Activated CD4-positive, alpha-beta T cell treated with anti-CD3 and anti-CD28 coated beads, Interleukin-2, amount 50 U/mL, for 1 hour (primary cell): Measurements from ENCODE around the gene MAP1LC3A.

Experiments used
- DNase-seq: peaks from one replicate; pipeline ENCODE4 v3.0.0-alpha.2; 2020

The MAP1LC3A gene

DNA sequence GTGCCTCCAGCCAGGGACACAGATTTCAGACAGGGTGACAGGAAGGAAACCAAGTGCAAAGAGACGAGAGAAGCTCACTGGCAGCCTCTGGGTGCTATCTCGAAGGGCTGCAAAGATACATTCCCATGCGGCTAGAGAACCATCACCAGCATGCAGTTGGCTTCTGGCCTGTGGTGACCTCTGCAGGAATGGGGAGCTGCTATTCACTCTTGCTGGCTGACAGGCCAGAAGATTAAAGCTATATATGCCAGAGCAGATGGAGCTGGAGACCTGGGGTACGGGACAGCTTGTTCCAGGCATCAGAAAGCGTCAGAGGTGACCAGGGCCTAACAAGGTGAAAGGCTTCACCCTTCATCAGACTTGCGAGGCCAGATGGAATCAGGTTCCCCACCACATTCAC is 20.0 kb downstream of the MAP1LC3A start:
- no peak for DNase-seq

DNA sequence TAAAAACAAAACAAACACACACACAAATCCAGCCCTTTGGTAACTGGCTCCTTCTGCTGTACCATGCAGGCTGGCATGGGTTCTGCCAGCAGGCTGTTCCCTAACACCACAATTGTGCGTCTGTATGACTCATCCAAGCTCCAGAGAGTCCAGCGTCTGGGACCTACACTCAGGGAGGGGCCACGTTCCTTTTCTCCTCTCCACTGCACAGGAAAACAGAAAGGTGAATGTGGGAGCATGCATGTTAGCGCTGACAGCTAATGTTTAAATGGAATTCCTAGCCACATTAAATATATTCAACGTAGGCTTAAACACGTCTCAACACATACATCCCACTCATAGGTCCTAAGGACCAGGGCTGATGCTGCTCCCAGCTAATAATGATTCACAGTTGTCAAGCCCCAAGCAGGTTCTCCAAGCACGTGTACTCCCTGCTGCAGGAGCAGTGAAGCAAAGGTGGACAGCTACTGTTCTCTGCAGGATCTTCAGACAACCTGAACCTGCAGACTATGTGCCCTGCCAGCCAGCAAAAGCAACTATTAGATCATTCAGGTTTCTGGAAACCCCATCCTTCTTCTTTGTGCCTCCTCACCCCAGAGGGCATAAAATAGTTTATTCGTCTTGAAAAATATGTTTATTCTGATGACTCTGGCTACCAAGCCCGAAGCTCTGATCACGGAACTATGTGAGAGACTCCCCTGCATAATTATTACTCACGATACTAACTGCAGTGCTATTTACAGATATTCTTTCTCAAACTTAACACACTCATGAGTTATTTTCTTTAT is 20.9 kb downstream of the MAP1LC3A start:
- no peak for DNase-seq

DNA sequence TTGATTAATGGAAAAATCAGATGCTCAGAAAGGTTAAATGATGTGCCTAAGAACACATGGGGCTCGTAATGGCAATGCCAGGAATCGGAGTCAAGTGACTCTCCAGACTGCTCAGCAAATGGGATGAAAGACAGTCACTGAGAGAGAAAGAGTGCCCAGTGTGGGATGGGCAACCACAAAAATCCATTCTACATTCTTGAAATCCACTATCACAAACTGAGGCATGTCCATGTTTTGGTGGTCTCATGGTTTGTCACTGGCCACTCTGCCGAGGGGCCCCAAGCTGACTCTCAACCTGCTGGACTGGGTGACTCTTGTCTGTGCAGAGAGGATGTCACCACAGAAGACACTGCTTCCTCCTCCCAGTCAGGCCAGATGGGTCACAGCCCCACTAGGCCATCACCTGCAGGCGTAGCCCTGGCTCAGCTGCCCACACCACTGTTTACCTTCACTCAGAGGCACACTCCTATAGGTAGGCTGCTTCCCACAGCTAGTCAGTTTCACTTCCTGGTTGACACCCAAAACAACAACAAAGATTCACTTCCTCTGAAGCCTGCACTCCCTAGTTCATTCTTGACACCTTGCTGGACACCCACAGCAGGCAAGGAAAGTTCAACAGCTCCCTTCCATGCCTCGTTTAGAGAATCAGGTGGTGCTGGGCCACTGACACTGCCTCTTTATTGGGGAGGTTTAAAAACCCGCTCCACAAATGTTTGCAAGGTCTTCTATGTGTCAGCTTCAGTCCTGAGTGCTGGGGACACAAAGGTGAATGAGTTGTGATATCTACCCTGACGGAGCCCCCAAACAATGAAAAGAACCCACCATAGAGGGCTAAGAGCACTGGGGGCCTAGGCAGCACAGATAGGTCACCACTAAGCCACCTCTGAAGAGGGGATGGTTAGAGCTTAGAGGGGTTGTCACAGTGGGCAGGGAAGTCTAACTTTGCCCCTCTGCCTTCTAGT is 21.7 kb downstream of the MAP1LC3A start:
- no peak for DNase-seq

DNA sequence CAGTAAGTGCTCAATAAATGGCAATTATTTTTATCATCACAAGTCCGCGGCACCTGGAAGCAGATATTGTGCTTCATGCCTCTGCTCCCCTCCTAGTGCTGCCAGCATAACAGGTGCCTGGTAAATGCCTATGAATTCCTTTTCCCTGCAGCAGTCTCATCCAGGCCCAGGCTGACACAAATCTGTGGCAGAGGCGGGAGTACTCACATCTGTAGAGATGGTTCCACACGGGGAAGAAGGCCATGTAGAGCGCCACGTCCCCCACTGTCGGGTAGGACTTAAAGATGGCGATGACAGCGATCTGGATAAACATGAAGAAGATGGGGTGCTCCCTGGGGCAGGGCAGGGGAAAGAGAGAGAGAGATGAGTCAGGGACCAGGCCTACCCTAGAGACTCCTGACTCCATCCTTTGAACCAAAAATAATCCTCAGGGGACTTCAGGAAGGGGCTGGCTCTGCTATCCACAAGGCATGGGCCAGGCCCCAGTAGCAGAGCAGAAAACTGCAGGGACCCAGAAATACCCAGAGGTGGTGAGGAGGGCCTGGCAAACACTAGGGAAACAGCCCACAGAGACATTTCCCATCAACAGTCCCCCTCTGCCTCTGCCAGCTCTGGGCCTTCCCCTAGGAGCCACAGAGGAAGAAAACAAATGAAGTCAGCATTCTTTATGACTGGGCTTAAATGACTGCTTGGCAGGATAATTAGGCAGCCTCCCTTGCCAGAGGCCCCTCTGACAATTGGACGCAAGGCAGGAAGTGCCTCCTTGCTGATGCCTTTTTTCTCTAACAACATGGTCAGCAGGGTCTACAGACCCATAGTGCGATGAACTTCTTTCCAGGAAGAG is 23.0 kb downstream of the MAP1LC3A start:
- no peak for DNase-seq

DNA sequence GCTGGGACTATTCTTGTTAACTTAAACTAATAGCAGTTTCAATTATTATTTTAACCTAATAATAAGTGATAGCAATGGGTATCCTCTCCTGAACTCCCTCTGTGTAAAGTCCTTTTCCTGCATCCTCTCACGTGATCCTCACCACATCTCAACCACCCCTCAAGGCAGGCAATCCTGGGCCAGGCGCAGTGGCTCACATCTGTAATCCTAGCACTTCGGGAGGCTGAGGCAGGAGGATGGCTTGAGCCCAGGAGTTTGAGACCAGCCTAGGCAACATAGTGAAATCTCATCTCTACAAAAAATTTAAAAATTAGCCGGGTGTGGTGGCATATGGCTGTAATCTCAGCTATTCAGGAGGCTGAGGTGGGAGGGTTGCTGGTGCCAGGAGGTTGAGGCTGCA is 23.7 kb downstream of the MAP1LC3A start:
- DNase-seq, result no peak

DNA sequence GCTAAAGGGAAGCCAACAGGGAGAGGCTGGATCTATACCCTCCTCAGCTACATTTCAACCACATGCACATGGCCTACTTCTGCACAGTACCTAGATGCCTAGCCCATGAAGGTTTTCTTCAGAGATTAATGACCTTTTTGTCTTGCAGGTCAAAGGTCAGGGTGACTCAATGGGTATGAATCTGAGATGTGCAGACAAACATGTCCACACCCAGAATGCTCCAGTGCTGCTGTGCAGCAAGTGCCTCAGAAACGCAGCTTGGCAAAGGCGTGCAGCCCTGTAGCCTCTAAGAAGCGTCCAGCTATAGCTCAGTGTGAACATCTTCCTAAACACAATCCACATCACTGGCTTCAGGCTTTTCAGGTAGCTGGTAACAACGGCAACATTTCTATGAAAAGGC is 24.4 kb downstream of the MAP1LC3A start:
- DNase-seq, result no peak

DNA sequence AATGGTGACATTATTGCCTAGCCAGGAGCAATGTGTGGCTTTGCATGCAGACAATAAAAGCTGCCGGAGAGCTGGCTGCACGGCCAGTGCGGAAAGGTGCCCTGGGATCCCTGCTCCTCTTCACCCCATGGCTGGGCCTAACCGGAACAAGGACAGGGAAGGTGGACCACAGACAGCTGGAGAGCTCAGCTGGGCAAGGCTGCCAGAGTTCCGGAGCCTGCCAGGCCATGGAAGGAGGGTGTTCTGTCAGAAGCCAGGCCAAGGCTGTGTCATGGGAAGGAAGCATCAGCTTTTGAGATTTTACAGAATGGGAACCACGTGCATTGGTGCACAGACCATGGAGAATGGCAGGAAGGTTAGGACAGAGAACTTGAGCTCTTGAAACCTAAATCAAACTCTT is 25.0 kb downstream of the MAP1LC3A start:
- DNase-seq, result no peak

DNA sequence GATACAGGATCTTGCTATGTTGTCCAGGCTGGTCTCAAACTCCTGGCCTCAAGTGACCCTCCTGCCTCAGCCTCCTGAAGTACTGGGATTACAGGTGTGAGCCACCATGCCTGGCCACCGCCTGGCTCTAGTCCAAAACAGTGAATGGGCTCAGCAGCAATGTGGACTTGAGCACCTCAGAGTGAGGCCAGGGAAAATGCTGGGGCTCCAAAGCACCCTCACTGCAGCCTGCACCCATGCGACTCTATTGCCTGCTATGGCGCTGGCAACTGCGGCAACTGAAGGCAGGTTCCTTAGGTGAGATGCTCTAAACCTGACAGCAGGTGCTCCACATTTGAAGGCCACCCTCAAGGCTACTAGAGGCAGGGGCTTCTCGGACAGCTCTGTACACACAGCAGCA is 26.5 kb downstream of the MAP1LC3A start:
- DNase-seq, result no peak

DNA sequence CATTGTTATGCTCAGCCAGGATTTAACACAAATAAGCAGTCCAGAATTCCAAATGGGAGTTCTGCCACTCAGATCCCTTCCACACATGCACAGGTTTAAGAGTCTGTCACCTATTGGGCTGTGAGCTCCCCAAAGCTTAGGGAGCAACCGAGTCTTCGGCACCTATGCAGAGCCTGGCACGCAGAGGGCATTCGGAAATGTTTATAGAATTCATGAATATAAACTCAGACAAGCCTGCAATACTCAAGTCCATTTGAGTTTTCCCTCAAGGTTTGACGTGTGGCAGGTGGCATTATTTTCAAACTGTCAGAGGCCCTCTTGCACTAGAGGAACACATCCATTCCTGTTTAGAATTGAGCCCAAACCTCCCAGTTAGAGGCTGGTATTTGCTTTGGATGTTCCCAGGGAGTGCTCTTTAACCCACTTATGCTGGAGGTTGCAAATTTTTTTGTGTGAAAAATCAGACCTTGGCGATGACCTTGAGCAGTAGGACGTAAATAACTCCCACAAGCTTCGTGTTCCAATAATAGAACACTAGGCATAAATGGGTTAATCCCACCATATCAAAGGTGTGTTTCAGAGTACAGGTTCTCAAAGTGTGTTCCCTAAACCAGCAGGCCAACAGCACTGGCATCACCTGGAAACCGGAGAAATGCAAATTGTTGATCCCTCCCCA is 28.1 kb downstream of the MAP1LC3A start:
- DNase-seq, result no peak

DNA sequence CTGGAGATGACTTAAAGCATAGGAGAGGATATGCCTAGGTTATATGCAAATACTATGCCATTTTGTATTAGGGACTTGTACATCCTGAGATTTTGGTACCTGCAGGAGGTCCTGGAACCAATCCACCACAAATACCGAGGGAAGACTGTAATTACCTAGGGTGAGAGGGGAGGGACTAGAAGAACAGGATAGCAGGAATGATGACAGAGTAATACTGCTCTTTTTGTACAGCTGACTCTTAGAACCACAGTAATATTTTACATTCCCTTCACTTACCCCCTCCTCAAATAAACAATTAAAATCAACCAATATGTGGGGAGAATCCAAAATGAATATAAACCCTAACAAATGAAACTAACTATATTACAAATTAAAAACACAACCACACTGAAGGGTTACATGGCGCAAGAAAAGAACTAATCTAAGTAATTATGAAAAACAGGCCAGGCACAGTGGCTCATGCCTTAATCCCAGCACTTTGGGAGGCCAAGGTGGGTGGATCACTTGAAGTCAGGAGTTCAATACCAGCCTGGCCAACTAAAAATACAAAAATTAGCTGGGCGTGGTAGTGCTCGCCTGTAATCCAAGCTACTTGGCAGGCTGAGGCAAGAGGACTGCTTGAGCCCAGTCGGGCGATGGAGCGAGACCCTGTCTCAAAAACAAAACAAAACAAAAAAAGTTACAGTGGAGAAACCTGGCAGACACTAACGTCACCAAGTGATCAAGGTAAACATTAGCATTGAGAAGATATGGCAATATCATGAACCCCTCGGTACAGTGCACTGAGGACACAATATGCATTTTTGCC is 37.1 kb downstream of the MAP1LC3A start:
- no peak for DNase-seq

DNA sequence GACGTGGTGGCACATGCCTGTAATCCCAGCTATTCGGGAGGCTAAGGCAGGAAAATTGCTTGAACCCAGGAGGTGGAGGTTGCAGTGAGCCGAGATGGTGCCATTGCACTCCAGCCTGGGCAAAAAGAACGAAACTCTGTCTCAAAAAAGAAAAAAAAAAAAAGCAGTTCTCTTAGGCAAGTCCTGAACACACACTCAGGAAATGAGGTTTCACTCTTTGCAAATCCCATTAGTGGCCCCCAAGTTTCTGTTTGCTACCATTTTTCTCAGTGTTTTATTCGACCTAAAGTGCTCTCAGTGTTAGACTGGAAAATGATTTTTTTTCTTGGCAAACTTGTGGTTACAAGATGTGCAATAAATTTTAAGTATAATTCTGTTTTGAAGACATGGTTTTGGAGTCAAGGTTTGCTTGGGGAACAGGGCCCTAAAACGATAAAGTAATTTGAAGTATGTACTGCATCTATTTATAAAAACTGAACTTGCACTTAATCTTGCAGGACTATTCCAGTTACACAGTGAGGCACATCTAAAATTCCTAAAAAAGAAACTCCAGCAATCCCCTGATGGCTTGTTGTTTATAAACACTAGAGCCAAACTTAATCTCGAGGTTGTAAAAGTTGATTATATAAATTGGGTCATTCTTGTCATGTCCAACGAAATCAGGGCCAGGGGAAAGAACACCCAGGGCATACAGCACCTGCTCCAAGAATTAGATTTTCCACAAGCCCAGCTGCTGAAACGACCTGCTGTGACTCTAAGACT is 42.6 kb downstream of the MAP1LC3A start:
- no peak for DNase-seq

DNA sequence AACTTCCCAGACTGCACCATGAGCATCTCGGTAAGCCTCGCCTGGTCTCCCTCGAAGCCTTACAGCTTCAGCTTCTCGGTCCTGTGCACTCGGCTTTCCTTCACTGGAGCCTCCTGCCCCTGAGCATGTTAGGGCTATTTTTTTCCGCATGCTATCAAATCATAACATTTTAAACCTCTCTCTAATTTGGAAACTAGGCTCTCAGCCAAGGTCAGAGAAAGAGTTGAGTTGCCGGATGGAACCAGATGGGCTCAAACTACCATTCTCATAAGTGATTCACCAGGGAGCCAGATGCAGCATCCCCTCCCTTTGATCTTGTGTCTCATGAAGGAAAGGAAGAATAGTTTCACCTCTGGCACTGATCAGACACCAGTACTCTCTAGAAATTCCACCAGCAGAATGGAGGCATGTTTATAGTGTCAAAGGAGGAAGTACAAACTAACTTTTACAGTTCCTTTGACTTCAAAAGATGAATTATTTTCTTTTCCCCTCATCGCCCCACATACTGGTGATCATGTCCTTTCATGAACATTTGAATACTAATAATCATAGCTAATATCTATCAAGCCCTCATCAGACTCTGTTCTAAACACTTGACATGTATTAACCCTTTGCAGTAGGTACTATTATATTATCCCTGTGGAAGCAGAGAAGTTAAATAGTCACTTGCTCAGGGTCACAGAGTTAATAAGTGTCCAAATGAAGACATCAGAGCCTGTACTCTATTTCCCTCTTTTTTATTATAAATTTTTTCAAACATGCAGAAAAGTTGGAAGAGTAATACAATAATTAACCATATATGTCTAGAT is 46.7 kb downstream of the MAP1LC3A start:
- DNase-seq, result no peak

DNA sequence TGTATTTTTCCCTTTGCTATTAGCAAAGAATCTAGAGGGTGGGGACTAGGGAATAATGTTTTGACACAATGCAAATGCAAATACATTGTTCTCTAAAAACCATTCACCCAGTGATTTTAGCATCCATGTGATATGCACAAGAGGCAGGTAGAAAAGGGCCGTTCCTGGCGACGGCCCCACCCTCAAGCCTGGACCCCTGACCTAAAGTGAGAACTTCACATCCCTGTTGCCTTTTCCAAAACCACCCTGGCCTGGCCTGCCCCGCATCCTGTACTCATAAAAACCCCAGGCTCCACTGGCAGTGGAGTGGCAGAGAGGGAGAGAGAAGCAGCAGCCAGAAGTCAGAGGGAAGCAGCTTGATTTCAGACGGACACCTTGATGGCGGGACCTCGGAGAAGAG is 48.5 kb downstream of the MAP1LC3A start:
- DNase-seq, result no peak
